Measurements from ENCODE around the gene RBM17.
"Not testable (repeated sequence)": the region's sequence is repeated elsewhere in the genome, so short reads cannot be mapped to it uniquely, and the experiment has no call there.

RBM17 gene

GRCh38 chr10:6163364-6164270 is 74.8 kb downstream of the RBM17 start:
- peak; percentile 93 for DNase-seq

GRCh38 chr10:6164271-6165095 is 75.6 kb downstream of the RBM17 start:
- no peak for DNase-seq

GRCh38 chr10:6165221-6165725 is 76.4 kb downstream of the RBM17 start:
- DNase-seq = no peak

- DNase-seq = not testable (repeated sequence)
These were observed 77.1 kb downstream of the RBM17 start for GRCh38 chr10:6165933-6166332.
